SJCRH30 (cell line): ENCODE measurements around the gene PLGRKT. TPM values are rescaled to one million over a fixed set of nuclear protein-coding genes. Genes with fewer than 3 reads are reported as not detected.
"Not testable (repeated sequence)": the region's sequence is repeated elsewhere in the genome, so short reads cannot be mapped to it uniquely, and the experiment has no call there.

Experiments used
- DNase-seq, 2 experiments: peaks; one replicate each; pipeline ENCODE4 v3.0.0-alpha.2; 2015 to 2020
- H3K27ac ChIP-seq: fragments of 250-450 bp; sonication (Bioruptor Pico); 2 replicates; pipeline ENCODE4 v1.5.1; 2020; ENCODE audit warnings: mild to moderate bottlenecking, moderate library complexity
- H3K27me3 ChIP-seq: fragments of 250-450 bp; sonication (Bioruptor Pico); 2 replicates; pipeline ENCODE4 v1.5.1; 2020; ENCODE audit warnings: mild to moderate bottlenecking, moderate library complexity
- H3K36me3 ChIP-seq: fragments of 250-450 bp; sonication (Bioruptor Pico); 2 replicates; pipeline ENCODE4 v1.5.1; 2020; ENCODE audit warnings: mild to moderate bottlenecking, moderate library complexity
- H3K4me1 ChIP-seq: fragments of 250-450 bp; sonication (Bioruptor Pico); 2 replicates; pipeline ENCODE4 v1.5.1; 2020; ENCODE audit warnings: mild to moderate bottlenecking, moderate library complexity
- H3K4me3 ChIP-seq: fragments of 250-450 bp; sonication (Bioruptor Pico); 2 replicates; pipeline ENCODE4 v1.5.1; 2020; ENCODE audit warnings: mild to moderate bottlenecking, moderate library complexity
- H3K9me3 ChIP-seq: fragments of 250-450 bp; sonication (Bioruptor Pico); replicated peaks from 2 replicates; pipeline ENCODE4 v1.5.1; 2020; ENCODE audit warnings: mild to moderate bottlenecking, moderate library complexity
- total RNA-seq: library from RNA; depleted of rRNA; stranded (reverse); fragments of >200 nt; shearing (Covaris generic); gene quantifications from 2 replicates; pipeline ENCODE4 v1.2.3, GENCODE V29; 2014

Gene PLGRKT
- total RNA-seq, 1 experiment from 2014 or later: 9.8 TPM

DNA sequence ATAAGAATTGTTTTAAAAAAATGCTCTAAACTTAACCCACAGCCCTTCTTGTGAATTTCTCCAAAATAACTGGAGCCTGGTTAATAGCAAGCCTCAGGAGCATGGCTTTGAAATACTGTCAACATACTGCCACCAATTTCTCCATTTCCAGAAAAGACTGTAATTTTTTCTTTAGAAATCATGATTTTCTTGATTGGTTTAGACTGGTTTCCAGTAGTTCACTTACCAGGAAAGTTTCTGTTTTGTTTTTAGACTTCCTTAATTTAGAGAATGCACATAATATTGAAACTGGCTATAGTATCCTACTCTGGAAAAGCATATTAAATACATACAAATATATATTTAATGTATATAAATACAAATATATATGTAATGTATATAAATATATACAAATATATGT lies 8.2 kb upstream of the PLGRKT start:
- Histone ChIP-seq H3K27ac (no peak overlapping the region), H3K27me3 (no peaks in the 10 kb centered on the region), H3K36me3 (no peaks in the 10 kb centered on the region), H3K4me1 (no peaks in the 10 kb centered on the region), H3K4me3 (no peak overlapping the region), H3K9me3 (no peaks in the 10 kb centered on the region)
- DNase-seq: no peak

DNA sequence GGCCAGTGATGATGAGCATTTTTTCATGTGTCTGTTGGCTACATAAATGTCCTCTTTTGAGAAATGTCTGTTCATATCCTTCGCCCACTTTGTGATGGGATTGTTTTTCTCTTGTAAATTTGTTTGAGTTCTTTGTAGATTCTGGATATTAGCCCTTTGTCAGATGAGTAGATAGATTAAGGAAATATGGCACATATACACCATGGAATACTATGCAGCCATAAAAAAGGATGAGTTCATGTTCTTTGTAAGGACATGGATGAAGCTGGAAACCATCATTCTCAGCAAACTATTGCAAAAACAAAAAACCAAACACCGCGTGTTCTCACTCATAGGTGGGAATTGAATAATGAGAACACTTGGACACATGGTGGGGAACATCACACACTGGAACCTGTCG lies 7.4 kb upstream of the PLGRKT start:
- not testable (repeated sequence) for H3K4me1 ChIP-seq, H3K27me3 ChIP-seq, H3K36me3 ChIP-seq, H3K27ac ChIP-seq, H3K4me3 ChIP-seq, DNase-seq, H3K9me3 ChIP-seq

DNA sequence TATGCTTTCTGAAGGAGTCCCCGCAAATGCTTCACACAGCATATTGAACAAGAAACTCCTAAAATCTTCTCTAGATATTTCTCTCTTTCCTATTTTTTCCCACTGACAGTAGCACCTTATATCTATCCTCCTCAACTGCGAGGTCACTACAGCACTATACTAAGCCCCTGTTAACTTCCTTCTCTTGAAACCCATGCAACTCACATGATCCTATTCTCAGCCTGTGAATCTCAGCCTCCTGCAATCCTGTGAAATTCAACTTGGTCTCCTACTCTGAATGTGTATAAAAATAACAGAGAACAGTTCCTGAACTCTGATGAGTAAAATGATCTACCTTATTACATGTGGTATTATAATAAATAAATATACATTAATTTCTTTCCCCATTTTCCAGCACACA lies 6.1 kb upstream of the PLGRKT start:
- H3K27ac ChIP-seq: no peak overlapping the region
- H3K4me1 ChIP-seq: no peaks in the 10 kb centered on the region
- no peak for DNase-seq
- H3K27me3 ChIP-seq: no peaks in the 10 kb centered on the region
- H3K9me3 ChIP-seq: no peaks in the 10 kb centered on the region
- H3K36me3 ChIP-seq: no peaks in the 10 kb centered on the region
- H3K4me3 ChIP-seq: no peak overlapping the region

- peak; percentile 30 to 65 for DNase-seq
- Histone ChIP-seq H3K4me3 (no peak overlapping the region), H3K27me3 (no peaks in the 10 kb centered on the region), H3K9me3 (no peaks in the 10 kb centered on the region), H3K36me3 (no peaks in the 10 kb centered on the region), H3K27ac (no peak overlapping the region), H3K4me1 (no peaks in the 10 kb centered on the region)
Measured at GRCh38 chr9:5442400-5443011, 4.8 kb upstream of the PLGRKT start.

DNA sequence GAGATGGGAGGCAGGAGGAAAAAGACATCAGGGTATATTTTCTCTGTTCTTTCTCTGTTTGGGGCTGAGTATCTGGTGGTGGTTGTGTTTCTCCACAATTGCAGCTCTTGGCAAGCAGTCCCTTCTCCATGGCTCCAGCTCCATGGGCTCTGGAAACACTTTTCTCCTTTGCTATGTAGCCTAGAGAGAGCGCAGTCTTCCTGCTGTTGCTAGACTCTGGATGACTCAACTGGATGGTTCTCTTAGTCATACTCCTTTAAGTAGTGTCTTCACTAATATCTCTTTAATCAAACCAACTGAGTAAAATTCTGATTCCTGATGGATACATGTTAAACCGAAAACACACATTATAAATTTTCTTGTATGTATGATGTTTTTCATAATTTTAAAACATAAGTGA lies 3.3 kb upstream of the PLGRKT start:
- Histone ChIP-seq H3K36me3 (no peaks in the 10 kb centered on the region), H3K27ac (no peak overlapping the region), H3K9me3 (no peaks in the 10 kb centered on the region), H3K4me3 (no peak overlapping the region), H3K27me3 (no peaks in the 10 kb centered on the region), H3K4me1 (0 out of 2 replicates have a peak, but pooled peaks cover 3% of the 10 kb centered on the region)
- no peak for DNase-seq

DNA sequence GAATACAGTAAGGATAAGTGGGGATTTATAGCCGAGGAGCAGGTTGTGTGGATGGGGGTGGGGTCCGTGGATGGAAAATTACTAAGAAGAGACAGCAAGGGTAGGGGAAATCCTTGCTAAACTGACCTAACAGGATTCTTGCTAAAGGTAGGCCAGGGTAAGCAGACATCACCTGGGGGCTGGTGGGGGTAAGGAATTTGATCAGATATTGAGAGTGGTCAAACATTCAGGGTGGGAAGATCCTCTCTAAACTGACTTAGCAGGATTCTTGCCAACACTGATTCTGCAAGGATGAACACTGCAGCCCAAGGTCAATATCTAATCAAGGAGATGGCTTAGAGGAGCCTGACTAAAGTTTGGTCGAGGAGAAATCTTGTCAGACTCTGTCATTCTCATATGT lies 2.7 kb upstream of the PLGRKT start:
- Histone ChIP-seq H3K36me3 (no peaks in the 10 kb centered on the region), H3K4me1 (0 out of 2 replicates have a peak, but pooled peaks cover 3% of the 10 kb centered on the region), H3K4me3 (no peak overlapping the region), H3K9me3 (no peaks in the 10 kb centered on the region), H3K27me3 (no peaks in the 10 kb centered on the region), H3K27ac (no peak overlapping the region)
- no peak for DNase-seq

DNA sequence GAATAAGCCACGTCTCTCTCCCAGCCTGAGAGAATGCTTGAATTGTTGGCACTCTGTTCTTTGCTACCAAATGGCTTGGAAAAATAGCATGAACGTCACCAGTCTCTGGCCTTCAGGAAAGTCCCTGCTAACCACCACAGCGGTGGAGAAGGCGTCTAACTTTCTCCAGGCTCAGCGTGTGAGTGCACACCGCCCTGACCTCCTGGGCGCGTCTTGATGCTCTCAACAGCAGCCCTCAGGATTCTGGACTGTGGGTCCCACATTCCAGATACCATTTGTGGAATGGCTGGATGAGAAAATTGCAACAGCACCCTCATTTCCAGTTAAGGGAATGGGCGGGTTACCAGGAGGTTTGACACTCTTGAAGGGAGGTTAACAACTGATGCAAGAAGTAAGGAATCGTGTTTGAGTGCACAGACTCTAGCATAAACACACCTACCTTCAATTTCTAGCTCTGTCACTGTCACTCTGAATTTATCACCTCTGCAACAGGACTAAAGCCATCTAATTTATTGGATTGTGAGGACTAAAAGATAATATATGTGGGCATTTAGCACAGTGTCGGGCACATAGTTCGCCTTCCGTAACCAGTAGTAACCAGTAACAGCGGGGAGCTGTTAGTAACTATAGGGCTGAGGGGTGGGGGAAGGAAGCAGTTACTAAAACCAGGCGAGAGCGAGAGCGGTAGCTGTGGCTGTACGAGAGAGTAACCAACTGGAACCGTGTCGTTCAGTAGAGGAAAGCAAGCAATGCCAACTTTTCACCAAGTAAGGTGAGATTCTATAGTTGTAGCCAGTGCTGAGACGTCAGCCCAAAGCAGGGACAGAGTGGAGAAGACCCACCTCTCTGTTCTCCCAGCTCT lies 807 bp upstream of the PLGRKT start:
- Histone ChIP-seq H3K9me3 (no peaks in the 10 kb centered on the region), H3K27me3 (no peaks in the 10 kb centered on the region), H3K4me1 (0 out of 2 replicates have a peak, but pooled peaks cover 3% of the 10 kb centered on the region), H3K36me3 (no peaks in the 10 kb centered on the region), H3K4me3 (peak overlapping the region; percentile 61), H3K27ac (peak overlapping the region; percentile 70)
- DNase-seq: peak in 1 of 2 experiments; percentile 34

GRCh38 chr9:5436441-5436840 lies 1.3 kb downstream of the PLGRKT start:
- H3K27ac ChIP-seq: no peak overlapping the region
- peak overlapping the region; percentile 61; the same call in 1 of the 2 replicates for H3K4me3 ChIP-seq
- DNase-seq: no peak
- H3K27me3 ChIP-seq: no peaks in the 10 kb centered on the region
- H3K9me3 ChIP-seq: no peaks in the 10 kb centered on the region
- H3K36me3 ChIP-seq: no peaks in the 10 kb centered on the region
- H3K4me1 ChIP-seq: 0 out of 2 replicates have a peak, but pooled peaks cover 3% of the 10 kb centered on the region

DNA sequence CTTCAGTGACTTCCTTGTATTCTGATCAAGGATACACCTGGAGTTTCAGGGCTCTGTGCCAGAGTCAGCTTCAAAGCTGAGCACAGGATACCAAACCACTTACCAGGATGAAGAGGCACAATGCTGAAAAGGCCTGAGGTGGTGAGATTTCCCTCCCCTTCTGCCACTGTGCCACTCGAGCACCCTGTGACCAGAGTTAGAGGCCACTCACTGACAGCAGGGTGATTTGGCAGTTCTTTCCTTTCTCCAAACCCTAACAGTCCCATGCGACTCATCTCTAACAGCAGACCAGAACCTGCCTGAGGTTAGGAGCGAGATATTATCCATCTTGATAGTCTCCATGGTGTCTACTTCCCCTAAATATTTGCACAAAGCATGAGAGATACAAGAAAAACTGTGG lies 1.8 kb downstream of the PLGRKT start:
- H3K4me1 ChIP-seq: 0 out of 2 replicates have a peak, but pooled peaks cover 3% of the 10 kb centered on the region
- H3K27ac ChIP-seq: no peak overlapping the region
- H3K27me3 ChIP-seq: no peaks in the 10 kb centered on the region
- no peak overlapping the region for H3K4me3 ChIP-seq
- no peak for DNase-seq
- H3K9me3 ChIP-seq: no peaks in the 10 kb centered on the region
- H3K36me3 ChIP-seq: no peaks in the 10 kb centered on the region

DNA sequence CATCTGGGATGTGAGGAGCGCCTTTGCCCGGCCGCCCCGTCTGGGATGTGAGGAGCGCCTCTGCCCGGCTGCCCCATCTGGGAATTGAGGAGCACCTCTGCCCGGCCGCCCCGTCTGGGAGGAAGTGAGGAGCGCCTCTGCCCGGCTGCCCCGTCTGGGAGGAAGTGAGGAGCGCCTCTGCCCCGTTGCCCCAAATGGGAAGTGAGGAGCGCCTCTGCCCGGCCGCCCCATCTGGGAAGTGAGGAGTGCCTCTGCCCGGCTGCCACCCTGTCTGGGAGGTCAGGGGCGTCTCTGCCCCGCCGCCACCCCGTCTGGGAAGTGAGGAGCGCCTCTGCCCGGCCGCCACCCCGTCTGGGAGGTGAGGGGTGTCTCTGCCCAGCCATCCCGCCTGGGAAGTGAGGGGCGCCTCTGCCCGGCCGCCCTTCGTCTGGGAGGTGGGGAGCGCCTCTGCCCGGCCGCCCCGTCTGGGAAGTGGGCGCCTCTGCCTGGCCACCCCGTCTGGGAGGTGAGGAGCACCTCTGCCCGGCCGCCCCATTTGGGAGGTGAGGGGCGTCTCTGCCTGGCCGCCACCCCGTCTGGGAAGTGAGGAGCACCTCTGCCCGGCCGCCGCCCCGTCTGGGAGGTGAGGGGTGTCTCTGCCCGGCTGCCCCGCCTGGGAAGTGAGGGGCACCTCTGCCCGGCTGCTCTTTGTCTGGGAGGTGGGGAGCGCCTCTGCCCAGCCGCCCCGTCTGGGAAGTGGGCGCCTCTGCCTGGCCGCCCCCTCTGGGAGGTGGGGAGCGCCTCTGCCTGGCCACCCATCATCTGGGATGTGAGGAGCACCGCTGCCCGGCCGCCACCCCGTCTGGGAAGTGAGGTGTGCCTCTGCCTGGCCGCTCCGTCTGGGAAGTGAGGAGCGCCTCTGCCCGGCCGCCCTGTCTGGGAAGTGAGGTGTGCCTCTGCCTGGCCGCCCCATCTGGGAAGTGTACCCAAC lies 3.6 kb downstream of the PLGRKT start:
- not testable (repeated sequence) for H3K36me3 ChIP-seq, H3K4me1 ChIP-seq, H3K9me3 ChIP-seq, DNase-seq, H3K27me3 ChIP-seq, H3K4me3 ChIP-seq, H3K27ac ChIP-seq

GRCh38 chr9:5433328-5433727 lies 4.4 kb downstream of the PLGRKT start:
- not testable (repeated sequence) for H3K27me3 ChIP-seq, DNase-seq, H3K4me3 ChIP-seq

DNA sequence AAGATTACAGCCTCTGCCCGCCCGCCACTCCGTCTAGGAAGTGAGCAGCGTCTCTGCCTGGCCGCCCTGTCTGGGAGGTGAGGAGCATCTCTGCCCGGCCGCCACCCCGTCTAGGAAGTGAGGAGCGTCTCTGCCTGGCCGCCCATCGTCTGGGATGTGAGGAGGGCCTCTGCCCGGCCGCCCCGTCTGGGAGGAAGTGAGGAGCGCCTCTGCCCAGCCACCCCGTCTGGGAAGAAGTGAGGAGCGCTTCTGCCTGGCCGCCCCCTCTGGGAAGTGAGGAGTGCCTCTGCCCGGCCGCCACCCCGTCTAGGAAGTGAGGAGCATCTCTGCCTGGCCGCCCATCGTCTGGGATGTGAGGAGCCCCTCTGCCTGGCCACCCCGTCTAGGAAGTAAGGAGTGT lies 4.8 kb downstream of the PLGRKT start:
- not testable (repeated sequence) for H3K4me1 ChIP-seq, H3K27me3 ChIP-seq, H3K36me3 ChIP-seq, H3K9me3 ChIP-seq, H3K4me3 ChIP-seq, H3K27ac ChIP-seq, DNase-seq

More at GRCh38 chr9:5433328-5433727, 4.4 kb downstream of the PLGRKT start:
- not testable (repeated sequence) for H3K9me3 ChIP-seq, H3K36me3 ChIP-seq, H3K4me1 ChIP-seq, H3K27ac ChIP-seq

DNA sequence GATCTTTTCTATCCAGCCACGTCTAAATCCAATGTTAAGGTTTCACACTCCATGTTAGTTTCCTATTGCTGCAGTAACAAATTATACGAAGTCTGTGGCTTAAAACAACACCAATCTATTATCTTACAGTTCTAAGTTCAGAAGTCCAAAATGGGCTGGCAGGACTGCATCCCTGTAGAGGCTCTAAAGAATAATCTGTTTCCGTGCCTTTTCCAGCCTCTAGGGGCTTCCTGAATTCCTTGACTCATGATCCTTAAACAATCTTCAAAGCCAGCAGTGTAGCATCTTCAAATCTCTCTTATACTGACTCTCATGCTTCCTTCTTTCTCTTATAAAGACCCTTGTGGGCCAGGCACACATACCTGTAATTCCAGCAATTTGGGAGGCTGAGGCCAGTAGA lies 6.8 kb downstream of the PLGRKT start:
- H3K4me3 ChIP-seq: no peak overlapping the region
- no peak for DNase-seq
- H3K36me3 ChIP-seq: no peaks in the 10 kb centered on the region
- no peaks in the 10 kb centered on the region for H3K4me1 ChIP-seq
- H3K27me3 ChIP-seq: no peaks in the 10 kb centered on the region
- no peak overlapping the region for H3K27ac ChIP-seq
- no peaks in the 10 kb centered on the region for H3K9me3 ChIP-seq

DNA sequence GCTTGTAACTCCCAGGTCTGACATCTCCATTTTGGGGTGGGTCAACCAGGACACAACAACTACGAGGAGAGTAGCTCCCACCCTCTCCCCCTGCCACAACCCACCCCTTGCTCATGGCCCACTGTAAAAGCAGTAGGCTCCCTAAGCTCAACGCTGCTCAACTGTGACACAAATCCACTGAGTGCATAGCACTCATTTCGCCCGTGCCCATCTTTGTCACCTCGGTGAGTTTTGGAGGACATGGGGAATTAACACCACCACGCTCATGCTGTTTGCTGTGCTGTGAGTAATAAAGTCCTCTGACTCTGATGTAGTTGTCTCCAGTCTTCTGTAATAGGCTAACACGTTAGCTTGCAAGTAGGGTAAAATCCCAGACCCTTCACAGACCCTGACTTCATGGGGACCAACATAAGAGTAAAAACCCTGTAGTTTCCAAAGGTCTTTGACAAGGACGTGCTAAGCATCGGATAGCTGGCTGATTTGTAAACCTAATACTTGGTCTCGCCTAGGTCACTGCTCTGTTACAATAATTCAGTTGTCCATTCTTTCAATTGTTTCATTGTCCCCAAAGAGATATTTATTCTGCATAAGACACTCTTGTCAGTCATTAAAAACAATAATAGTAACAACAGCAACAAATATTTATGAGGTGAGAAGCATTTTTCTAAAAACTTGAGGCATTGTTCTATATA lies 7.7 kb downstream of the PLGRKT start:
- Histone ChIP-seq H3K9me3 (no peaks in the 10 kb centered on the region), H3K36me3 (no peaks in the 10 kb centered on the region), H3K27me3 (no peaks in the 10 kb centered on the region), H3K4me3 (no peak overlapping the region), H3K27ac (no peak overlapping the region), H3K4me1 (no peaks in the 10 kb centered on the region)
- no peak for DNase-seq
